Measurements from ENCODE around the gene ENOX1. TPM values are rescaled to one million over a fixed set of nuclear protein-coding genes. Genes with fewer than 3 reads are reported as not detected.

ENOX1 gene
- total and polyA plus RNA-seq, 2 of the 8 experiments (the other 6 are each of a cell fraction or from before 2014, with no cell fraction given): 0.23 to 0.37 TPM

DNA sequence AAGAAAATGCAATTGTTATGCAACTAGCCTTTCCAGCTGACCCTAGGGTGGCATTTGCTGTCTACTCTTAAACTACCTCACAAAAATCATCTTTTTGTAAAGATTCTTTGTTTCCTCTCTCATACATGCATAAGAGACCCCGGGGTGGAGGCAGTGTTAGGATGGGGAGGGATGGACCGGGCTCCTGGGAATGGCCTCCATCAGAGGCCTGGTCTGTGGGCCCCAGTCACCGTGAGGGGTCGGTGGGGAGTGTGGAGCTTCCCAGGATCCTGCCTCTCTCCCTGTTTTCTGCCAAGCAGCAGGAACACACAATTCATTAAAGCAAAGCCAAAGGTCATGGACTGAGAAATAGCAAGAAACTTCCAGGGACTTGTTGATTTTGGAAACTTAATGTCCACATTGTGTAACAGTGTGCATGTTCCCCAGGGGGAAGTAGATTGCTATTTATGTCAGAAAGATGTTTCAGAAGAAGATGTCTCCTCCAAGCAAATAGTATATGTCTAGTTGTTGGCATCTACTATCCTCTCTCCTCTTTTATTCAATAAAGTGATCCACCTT lies 241.4 kb downstream of the ENOX1 start (continued):
- TF ChIP-seq CHD7 (IDR thresholded peaks at IDR 0.05; ENCODE audit: insufficient replicate concordance, low read length): no peak
- TF ChIP-seq JUN (IDR thresholded peaks at IDR 0.05; ENCODE audit: low read depth, low read length): no peak
- TF ChIP-seq, protein P1, sequence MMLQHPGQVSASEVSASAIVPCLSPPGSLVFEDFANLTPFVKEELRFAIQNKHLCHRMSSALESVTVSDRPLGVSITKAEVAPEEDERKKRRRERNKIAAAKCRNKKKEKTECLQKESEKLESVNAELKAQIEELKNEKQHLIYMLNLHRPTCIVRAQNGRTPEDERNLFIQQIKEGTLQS (IDR thresholded peaks at IDR 0.05; ENCODE audit: insufficient read depth, low read depth, low read length): no peak
- TF ChIP-seq BACH1 (IDR thresholded peaks at IDR 0.05; ENCODE audit: low read length): no peak
- no peak for TF ChIP-seq EP300 (IDR thresholded peaks at IDR 0.05; ENCODE audit: borderline replicate concordance in 1 of 2, low read depth in 2 of 2, low read length in 2 of 2)
- no peak for TF ChIP-seq SP4 (IDR thresholded peaks at IDR 0.05; ENCODE audit: low read length)
- TF ChIP-seq KDM1A (IDR thresholded peaks at IDR 0.05; ENCODE audit: borderline replicate concordance, low read length): no peak

Data from H1 (cell line).